K562 treated with DMSO at 1 percent for 24 hours (cell line): ENCODE results near the gene GH1. TPM values are rescaled to one million over a fixed set of nuclear protein-coding genes. Genes with fewer than 3 reads are reported as not detected.

Experiments used
- total RNA-seq: library from RNA; unstranded; fragments of 300-600 nt; gene quantifications from 2 replicates; pipeline ENCODE4 v1.2.3, GENCODE V29; 2022; ENCODE audit warnings: low read depth; ENCODE audit not compliant: insufficient read depth

GH1 gene
- total RNA-seq: not detected in 2 replicates

DNA sequence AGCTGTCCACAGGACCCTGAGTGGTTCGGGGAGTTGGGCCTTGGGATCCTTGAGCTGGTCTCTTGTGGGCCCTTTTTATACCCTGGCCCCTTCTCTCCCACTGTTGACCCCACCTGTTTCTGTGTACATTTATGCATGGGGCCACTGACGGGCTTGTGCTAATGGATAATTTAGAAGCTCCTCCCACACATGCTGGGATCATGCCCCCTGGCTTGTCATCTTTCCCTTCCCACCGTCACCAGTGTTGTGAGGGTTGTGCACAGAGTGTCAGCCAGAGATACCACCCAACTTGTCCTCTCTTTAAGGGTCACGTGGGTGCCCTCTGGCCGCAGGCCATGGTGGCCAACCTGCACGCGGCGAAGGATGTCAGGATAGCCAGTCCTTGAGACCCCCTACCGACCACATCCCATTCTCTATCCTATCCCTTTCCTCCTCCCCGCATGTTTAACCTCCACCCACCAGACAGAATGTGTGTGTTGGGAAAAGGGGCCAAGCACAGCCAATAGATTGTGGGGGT, at the start of gene GH1:
Gene GH1, minus strand, starts transcription at position 51 of the 517 bp plus-strand sequence. CDS start 63 bp downstream, outside the sequence.

DNA sequence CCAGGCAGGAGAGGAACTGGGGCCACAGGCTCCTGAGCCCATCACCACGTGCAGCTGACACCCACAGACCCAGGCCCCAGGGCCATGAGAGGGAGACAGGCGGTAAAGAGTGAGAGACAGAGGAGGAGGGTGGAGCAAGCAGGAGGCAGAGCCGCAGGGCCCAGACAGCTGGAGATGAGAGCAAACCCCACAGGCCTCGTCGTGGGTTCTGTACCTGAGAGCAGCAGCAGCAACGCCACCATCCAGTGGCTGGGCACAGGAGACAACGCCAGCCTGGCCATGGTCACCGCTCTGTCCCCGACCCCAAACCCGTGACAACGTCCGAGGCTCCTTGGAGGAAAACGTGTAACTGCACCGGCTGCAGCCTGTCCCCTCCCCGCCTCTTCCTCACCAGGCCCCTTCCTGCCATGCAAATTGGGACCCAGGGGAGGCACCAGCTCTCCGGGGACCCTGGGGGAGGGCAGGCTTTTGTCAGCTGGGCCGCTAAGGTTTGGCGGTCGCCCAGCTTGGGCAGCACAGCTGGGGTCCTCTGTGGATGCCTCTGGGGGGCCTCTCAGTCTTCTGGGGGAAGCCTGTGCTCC, 13.4 kb upstream of the GH1 start, which contains the start of gene CD79B:
Gene CD79B, minus strand, starts transcription at position 351 of the 581 bp plus-strand sequence. Its CDS starts 70 bp downstream, at position 281.

DNA sequence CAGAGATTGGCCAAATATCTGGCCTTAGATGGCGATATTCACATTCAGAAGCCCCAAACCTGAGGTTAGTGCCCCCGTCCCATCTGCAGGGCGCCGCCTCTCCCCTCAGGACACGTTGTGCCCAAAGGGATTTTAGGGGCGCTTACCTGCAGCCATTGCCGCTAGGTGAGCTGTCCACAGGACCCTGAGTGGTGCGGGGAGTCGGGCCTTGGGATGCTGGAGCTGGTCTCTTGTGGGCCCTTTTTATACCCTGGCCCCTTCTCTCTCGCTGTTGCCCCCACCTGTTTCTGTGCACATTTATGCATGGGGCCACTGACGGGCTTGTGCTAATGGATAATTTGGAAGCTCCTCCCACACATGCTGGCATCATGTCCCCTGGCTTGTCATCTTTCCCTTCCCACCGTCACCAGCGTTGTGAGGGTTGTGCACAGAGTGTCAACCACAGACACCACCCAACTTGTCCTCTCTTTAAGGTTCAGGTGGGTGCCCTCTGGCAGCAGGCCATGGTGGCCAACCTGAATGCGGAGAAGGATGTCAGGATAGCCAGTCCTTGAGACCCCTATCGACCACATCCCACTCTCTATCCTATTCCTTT, 7.5 kb downstream of the GH1 start, which contains the start of gene CSHL1:
Gene CSHL1, minus strand, starts transcription at position 218 of the 595 bp plus-strand sequence. Its CDS starts 62 bp downstream, at position 156.

DNA sequence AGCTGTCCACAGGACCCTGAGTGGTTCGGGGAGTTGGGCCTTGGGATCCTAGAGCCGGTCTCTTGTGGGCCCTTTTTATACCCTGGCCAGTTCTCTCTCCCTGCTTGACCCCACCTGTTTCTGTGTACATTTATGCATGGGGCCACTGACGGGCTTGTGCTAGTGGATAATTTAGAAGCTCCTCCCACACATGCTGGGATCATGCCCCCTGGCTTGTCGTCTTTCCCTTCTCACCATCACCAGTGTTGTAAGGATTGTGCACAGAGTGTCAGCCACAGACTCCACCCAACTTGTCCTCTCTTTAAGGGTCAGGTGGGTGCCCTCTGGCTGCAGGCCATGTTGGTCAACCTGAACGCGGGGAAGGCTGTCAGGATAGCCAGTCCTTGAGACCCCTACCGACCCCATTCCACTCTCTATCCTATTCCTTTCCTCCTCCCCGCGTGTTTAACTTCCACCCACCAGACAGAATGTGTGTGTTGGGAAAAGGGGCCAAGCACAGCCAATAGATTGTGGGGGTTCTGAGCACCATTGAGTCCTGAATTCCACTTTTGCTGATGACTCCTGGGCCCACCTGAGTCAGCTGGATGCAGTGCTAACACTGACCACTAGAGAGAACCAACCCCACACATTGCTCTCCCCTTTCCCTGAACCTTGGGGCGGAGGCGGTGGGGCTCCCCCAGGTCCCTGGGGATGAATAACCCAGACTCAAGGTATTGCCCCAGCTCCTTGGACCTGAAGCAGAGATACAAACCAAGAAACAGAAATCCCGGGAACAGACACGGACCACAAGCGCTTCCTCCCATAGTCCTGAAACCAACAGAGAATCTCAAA, 21.9 kb downstream of the GH1 start, which contains the start of gene CSH1:
Gene CSH1, minus strand, starts transcription at position 51 of the 831 bp plus-strand sequence. CDS start 63 bp downstream, outside the sequence.

DNA sequence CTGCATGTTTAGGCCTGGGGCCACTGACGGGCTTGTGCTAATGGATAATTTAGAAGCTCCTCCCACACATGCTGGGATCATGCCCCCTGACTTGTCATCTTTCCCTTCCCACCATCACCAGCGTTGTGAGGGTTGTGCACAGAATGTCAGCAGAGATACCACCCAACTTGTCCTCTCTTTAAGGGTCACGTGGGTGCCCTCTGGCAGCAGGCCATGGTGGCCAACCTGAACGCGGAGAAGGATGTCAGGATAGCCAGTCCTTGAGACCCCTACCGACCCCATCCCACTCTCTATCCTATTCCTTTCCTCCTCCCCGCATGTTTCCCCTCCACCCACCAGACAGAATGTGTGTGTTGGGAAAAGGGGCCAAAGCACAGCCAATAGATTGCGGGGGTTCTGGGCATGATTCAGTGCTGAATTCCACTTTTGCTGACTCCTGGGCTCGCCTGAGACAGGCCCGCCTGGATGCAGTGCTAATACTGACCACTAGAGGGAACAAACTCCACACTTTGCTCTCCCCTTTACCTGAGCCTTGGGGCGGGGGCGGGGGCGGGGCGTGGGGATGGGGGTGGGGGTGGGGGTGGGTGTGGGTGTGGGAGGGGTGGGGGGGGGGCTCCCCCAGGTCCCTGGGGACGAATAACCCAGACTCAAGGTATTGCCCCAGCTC, 36.6 kb downstream of the GH1 start, which contains the start of gene GH2:
Gene GH2, minus strand, starts transcription at position 10 of the 667 bp plus-strand sequence. CDS start 143 bp downstream, outside the sequence.

DNA sequence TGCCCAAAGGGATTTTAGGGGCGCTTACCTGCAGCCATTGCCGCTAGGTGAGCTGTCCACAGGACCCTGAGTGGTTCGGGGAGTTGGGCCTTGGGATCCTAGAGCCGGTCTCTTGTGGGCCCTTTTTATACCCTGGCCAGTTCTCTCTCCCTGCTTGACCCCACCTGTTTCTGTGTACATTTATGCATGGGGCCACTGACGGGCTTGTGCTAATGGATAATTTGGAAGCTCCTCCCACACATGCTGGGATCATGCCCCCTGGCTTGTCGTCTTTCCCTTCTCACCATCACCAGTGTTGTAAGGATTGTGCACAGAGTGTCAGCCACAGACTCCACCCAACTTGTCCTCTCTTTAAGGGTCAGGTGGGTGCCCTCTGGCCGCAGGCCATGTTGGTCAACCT, 45.1 kb downstream of the GH1 start, which contains the start of gene CSH2:
Gene CSH2, minus strand, starts transcription at position 101 of the 400 bp plus-strand sequence. Its CDS starts 63 bp downstream, at position 38.

Other genes with a start within 250 kb of the GH1 start
- gene LIMD2, start 218.7 kb downstream of the GH1 start, total RNA-seq: 6.0 and 9.2 TPM in 2 replicates
- gene STRADA, start 177.0 kb downstream of the GH1 start, total RNA-seq: 45.4 and 47.0 TPM in 2 replicates
- 57.2 and 62.5 TPM in 2 replicates for gene CCDC47, start 145.2 kb downstream of the GH1 start, total RNA-seq
- 37.1 and 46.5 TPM in 2 replicates for gene DDX42, start 144.7 kb downstream of the GH1 start, total RNA-seq
- gene PSMC5, start 91.4 kb downstream of the GH1 start, total RNA-seq: 172 and 182 TPM in 2 replicates
- gene FTSJ3, start 91.2 kb downstream of the GH1 start, total RNA-seq: 26.5 and 33.7 TPM in 2 replicates
- gene SMARCD2, start 76.2 kb downstream of the GH1 start, total RNA-seq: 87.9 and 96.8 TPM in 2 replicates
- 0.38 and 1.4 TPM in 2 replicates for gene CSH2, start 45.2 kb downstream of the GH1 start, total RNA-seq
- gene GH2, start 36.9 kb downstream of the GH1 start, total RNA-seq: not detected in 2 replicates
- gene CSH1, start 22.3 kb downstream of the GH1 start, total RNA-seq: not detected in 2 replicates
- gene CSHL1, start 7.6 kb downstream of the GH1 start, total RNA-seq: not detected in 2 replicates
- gene CD79B, start 13.5 kb upstream of the GH1 start, total RNA-seq: 0.27 TPM in 1 of 2 replicates, not detected in the other
- gene SCN4A, start 54.1 kb upstream of the GH1 start, total RNA-seq: 0.43 and 0.53 TPM in 2 replicates
- gene PRR29, start 79.5 kb upstream of the GH1 start, total RNA-seq: 1.9 and 2.2 TPM in 2 replicates
- gene ICAM2, start 101.8 kb upstream of the GH1 start, total RNA-seq: 59.1 and 64.1 TPM in 2 replicates
- 17.5 and 17.8 TPM in 2 replicates for gene ERN1, start 211.3 kb upstream of the GH1 start, total RNA-seq